Left lung (tissue), 10 donors: ENCODE results near the gene HS6ST2. TPM values are rescaled to one million over a fixed set of nuclear protein-coding genes. Genes with fewer than 3 reads are reported as not detected.
A peak's percentile ranks its signal among the peaks of the same experiment; 100 is the strongest.

Source experiments
- ATAC-seq: fragments of 200-7000 bp; cut with Tn5 transposase; one replicate; pipeline ENCODE4 v1.9.1; 2020; ENCODE audit warnings: moderate library complexity
- DNase-seq, 4 donors: peaks; one replicate each; pipeline ENCODE4 v3.0.0-alpha.2; 2013 to 2020
- H3K27ac ChIP-seq, 2 donors: fragments of 200-600 bp; sonication (generic) in 1 of 2; one replicate each; pipeline versions ENCODE4 v1.5.0 to v1.8.0; 2020 to 2021
- H3K27me3 ChIP-seq, 2 donors: fragments of 200-600 bp; sonication (generic) in 1 of 2; one replicate each; pipeline versions ENCODE4 v1.5.0 to v1.8.0; 2020 to 2021
- H3K36me3 ChIP-seq, 2 donors: fragments of 200-600 bp; sonication (generic) in 1 of 2; one replicate each; pipeline versions ENCODE4 v1.5.0 to v1.8.0; 2020 to 2021
- H3K4me1 ChIP-seq, 2 donors: fragments of 200-600 bp; one replicate each; pipeline ENCODE4 v1.8.0; 2021
- H3K4me3 ChIP-seq, 2 donors: fragments of 200-600 bp; sonication (generic) in 1 of 2; one replicate each; pipeline versions ENCODE4 v1.5.0 to v1.8.0; 2020 to 2021; ENCODE audit warnings: mild to moderate bottlenecking in 1 of 2
- H3K9me3 ChIP-seq, 2 donors: fragments of 200-600 bp; sonication (generic) in 1 of 2; one replicate each; pipeline versions ENCODE4 v1.5.0 to v1.8.0; 2020 to 2021
- CTCF ChIP-seq, 2 donors: fragments of 200-600 bp; sonication (generic) in 1 of 2; IDR thresholded peaks; one replicate each; pipeline versions ENCODE4 v1.5.0 to v1.8.0; 2021; ENCODE audit warnings: antibody characterized with exemption in 2 of 2
- intact Hi-C, 2 donors: fragments of 100-400 bp; cut with DNase I; formaldehyde crosslinking; loops; one replicate each; pipeline versions ENCODE4 v1.11.2 to v1.14.2; 2022
- polyA plus RNA-seq, 6 donors: library from polyadenylated mRNA; unstranded; fragments of 120-200 nt; gene quantifications; one replicate each; pipeline ENCODE4 v1.2.1, GENCODE V29; 2013; ENCODE audit not compliant: insufficient read length in 6 of 6
- total RNA-seq, 2 donors: library from RNA; stranded (reverse); fragmentation: NEBNext Ultra II Directional; extraction: Animal tissue kit (Norgen Biotek cat#: 25700); gene quantifications; one replicate each; pipeline ENCODE4 v1.2.1, GENCODE V29; 2021
- donor health status: DM: no; HTN: yes; CAD: no.
- donor health status: DM: no; HTN: no; CAD: no.

The HS6ST2 gene
- total and polyA plus RNA-seq, 8 donors, result 1.0 to 22.9 (median 15.2) TPM

- intact Hi-C loops, result no loop called here
- Histone ChIP-seq H3K27ac (no peak overlapping the region), H3K4me1 (no peaks in the 10 kb centered on the region), H3K27me3 (peaks cover 0 to 7% of the 10 kb centered on the region in 2 donors), H3K36me3 (no peaks in the 10 kb centered on the region), H3K4me3 (no peak overlapping the region), H3K9me3 (no peaks in the 10 kb centered on the region)
- no peak for DNase-seq
- ATAC-seq, result no peak
- TF ChIP-seq CTCF (IDR thresholded peaks at IDR 0.05), result no peak
Observed at GRCh38 chrX:132732236-132732635, 226.2 kb downstream of the HS6ST2 start.

- TF ChIP-seq CTCF (IDR thresholded peaks at IDR 0.05), result no peak
- Histone ChIP-seq H3K27me3 (peaks cover 0 to 7% of the 10 kb centered on the region in 2 donors), H3K27ac (no peak overlapping the region), H3K36me3 (no peaks in the 10 kb centered on the region), H3K9me3 (no peaks in the 10 kb centered on the region), H3K4me3 (no peak overlapping the region), H3K4me1 (no peaks in the 10 kb centered on the region)
- no peak for DNase-seq
- no peak for ATAC-seq
- intact Hi-C loops, result no loop called here
Observed at GRCh38 chrX:132730726-132731125, 227.7 kb downstream of the HS6ST2 start.

- intact Hi-C loops, result no loop called here
- TF ChIP-seq CTCF (IDR thresholded peaks at IDR 0.05), result no peak
- H3K4me3 ChIP-seq, result no peak overlapping the region
- DNase-seq (no peak), ATAC-seq (no peak)
- H3K4me1 ChIP-seq, result no peaks in the 10 kb centered on the region
- H3K27ac ChIP-seq, result no peak overlapping the region
- no peaks in the 10 kb centered on the region for H3K9me3 ChIP-seq
- peaks cover 0 to 7% of the 10 kb centered on the region in 2 donors for H3K27me3 ChIP-seq
- H3K36me3 ChIP-seq, result no peaks in the 10 kb centered on the region
Observed at GRCh38 chrX:132730266-132730665, 228.2 kb downstream of the HS6ST2 start.

GRCh38 chrX:132728296-132728695, 230.1 kb downstream of the HS6ST2 start:
- H3K4me1 ChIP-seq, result no peaks in the 10 kb centered on the region
- H3K27ac ChIP-seq, result no peak overlapping the region
- DNase-seq (no peak), ATAC-seq (no peak)
- H3K36me3 ChIP-seq, result no peaks in the 10 kb centered on the region
- TF ChIP-seq CTCF (IDR thresholded peaks at IDR 0.05), result no peak
- no peaks in the 10 kb centered on the region for H3K9me3 ChIP-seq
- H3K27me3 ChIP-seq, result peaks cover 0 to 7% of the 10 kb centered on the region in 2 donors
- intact Hi-C loops, result no loop called here
- no peak overlapping the region for H3K4me3 ChIP-seq

- Histone ChIP-seq H3K27me3 (no peaks in the 10 kb centered on the region), H3K4me1 (no peaks in the 10 kb centered on the region), H3K9me3 (no peaks in the 10 kb centered on the region), H3K27ac (no peak overlapping the region), H3K36me3 (no peaks in the 10 kb centered on the region), H3K4me3 (no peak overlapping the region)
- intact Hi-C loops, result no loop called here
- no peak for TF ChIP-seq CTCF (IDR thresholded peaks at IDR 0.05)
- ATAC-seq, result peak; percentile 92
- peak in 1 of 4 donors; percentile 64 for DNase-seq
Observed at GRCh38 chrX:132718431-132718958, 239.9 kb downstream of the HS6ST2 start.
